ENCODE measurements around the gene ZNF655.
A peak's percentile ranks its signal among the peaks of the same experiment; 100 is the strongest.
"Not testable (repeated sequence)": the region's sequence is repeated elsewhere in the genome, so short reads cannot be mapped to it uniquely, and the experiment has no call there.

The ZNF655 gene

GRCh38 chr7:99579956-99580777, 21.7 kb downstream of the ZNF655 start:
- H3K4me3 ChIP-seq (ENCODE audit: low read depth, low read length), result no peak overlapping the region
- TF ChIP-seq MAX (IDR thresholded peaks at IDR 0.05; ENCODE audit: low read depth, low read length) (no peak), MYC (IDR thresholded peaks at IDR 0.05; ENCODE audit: low read depth, low read length) (no peak), CTCF (IDR thresholded peaks at IDR 0.05; ENCODE audit: low read depth, low read length) (no peak), POLR2A (IDR thresholded peaks at IDR 0.05; ENCODE audit: extremely low read depth, insufficient read length) (no peak)
- peak; percentile 43 for DNase-seq (ENCODE audit: low read depth)

GRCh38 chr7:99580778-99581332, 22.4 kb downstream of the ZNF655 start:
- not testable (repeated sequence) for DNase-seq (ENCODE audit: low read depth); H3K4me3 ChIP-seq (ENCODE audit: low read depth, low read length)

- no peak for DNase-seq (ENCODE audit: low read depth)
- TF ChIP-seq POLR2A (IDR thresholded peaks at IDR 0.05; ENCODE audit: extremely low read depth, insufficient read length) (no peak), CTCF (IDR thresholded peaks at IDR 0.05; ENCODE audit: low read depth, low read length) (no peak), MYC (IDR thresholded peaks at IDR 0.05; ENCODE audit: low read depth, low read length) (no peak), MAX (IDR thresholded peaks at IDR 0.05; ENCODE audit: low read depth, low read length) (no peak)
- no peak overlapping the region for H3K4me3 ChIP-seq (ENCODE audit: low read depth, low read length)
Measured at GRCh38 chr7:99588868-99589267, 30.4 kb downstream of the ZNF655 start.

GRCh38 chr7:99594948-99595745, 36.7 kb downstream of the ZNF655 start:
- no peak for DNase-seq (ENCODE audit: low read depth)
- TF ChIP-seq POLR2A (IDR thresholded peaks at IDR 0.05; ENCODE audit: extremely low read depth, insufficient read length) (no peak), MAX (IDR thresholded peaks at IDR 0.05; ENCODE audit: low read depth, low read length) (no peak), CTCF (IDR thresholded peaks at IDR 0.05; ENCODE audit: low read depth, low read length) (no peak), MYC (IDR thresholded peaks at IDR 0.05; ENCODE audit: low read depth, low read length) (no peak)
- H3K4me3 ChIP-seq (ENCODE audit: low read depth, low read length), result no peak overlapping the region

GRCh38 chr7:99596408-99596955, 38.0 kb downstream of the ZNF655 start:
- no peak overlapping the region for H3K4me3 ChIP-seq (ENCODE audit: low read depth, low read length)
- TF ChIP-seq POLR2A (IDR thresholded peaks at IDR 0.05; ENCODE audit: extremely low read depth, insufficient read length), result no peak
- no peak for TF ChIP-seq MYC (IDR thresholded peaks at IDR 0.05; ENCODE audit: low read depth, low read length)
- no peak for TF ChIP-seq MAX (IDR thresholded peaks at IDR 0.05; ENCODE audit: low read depth, low read length)
- TF ChIP-seq CTCF (IDR thresholded peaks at IDR 0.05; ENCODE audit: low read depth, low read length), result no peak
- DNase-seq (ENCODE audit: low read depth), result no peak
